Measurements from ENCODE around the gene D2HGDH. TPM values are rescaled to one million over a fixed set of nuclear protein-coding genes. Genes with fewer than 3 reads are reported as not detected.

The D2HGDH gene
- total and polyA plus RNA-seq, 4 donors: 12.2 to 45.3 (median 27.2) TPM

DNA sequence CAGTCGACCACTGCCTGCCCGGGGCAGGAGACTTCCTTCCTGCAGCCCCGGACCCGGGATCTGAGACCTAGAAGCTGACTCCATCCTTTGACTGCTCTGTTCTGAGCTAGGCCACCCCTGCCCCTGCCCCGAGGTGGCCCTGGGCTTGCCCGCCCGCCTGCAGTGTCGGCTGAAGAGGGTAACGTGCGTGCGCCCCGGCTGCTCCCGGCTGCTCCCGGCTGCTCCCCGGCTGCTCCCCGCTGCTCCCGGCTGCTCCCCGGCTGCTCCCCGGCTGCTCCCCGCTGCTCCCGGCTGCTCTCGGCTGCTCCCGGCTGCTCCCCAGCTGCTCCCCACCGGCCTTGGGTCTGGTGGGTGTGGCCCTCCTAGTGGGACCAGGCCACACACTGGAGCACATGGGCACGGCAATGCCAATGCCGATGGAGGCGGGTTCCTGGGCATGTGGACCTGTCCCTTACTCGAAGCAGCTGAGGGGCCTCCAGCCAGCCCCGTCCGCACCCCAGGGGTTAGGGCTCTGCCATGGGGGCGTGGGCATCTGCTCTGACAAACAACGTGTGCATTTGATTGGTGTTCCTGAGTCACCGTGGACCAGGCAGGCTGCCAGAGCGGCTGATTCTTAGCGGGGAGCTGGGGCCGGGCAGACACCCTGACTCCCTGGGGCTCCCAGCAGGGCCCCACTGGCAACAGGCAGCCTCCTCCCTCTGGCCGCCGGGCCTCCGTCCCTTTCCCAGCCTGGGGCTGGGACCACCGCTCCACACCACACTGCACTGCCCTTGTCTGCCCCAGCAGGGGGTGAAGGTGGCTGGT, 40.2 kb downstream of the D2HGDH start:
- no peaks in the 10 kb centered on the region for H3K36me3 ChIP-seq (ENCODE audit: control insufficient read depth in 4 of 4, insufficient read depth in 4 of 4, low read length in 4 of 4)
- H3K4me1 ChIP-seq (ENCODE audit: control insufficient read depth in 5 of 5, insufficient read depth in 5 of 5, low read length in 5 of 5): peaks cover 0 to 21% (median 3%) of the 10 kb centered on the region in 5 donors
- H3K4me3 ChIP-seq: no peak overlapping the region
- TF ChIP-seq CTCF (IDR thresholded peaks at IDR 0.05; ENCODE audit: control extremely low read depth, extremely low read depth): no peak
- WGBS, 2 donors: 62 to 66% methylated on average over 38 to 40 of the region's 40 CpGs
- no peaks in the 10 kb centered on the region for H3K9me3 ChIP-seq (ENCODE audit: control insufficient read depth in 4 of 4, insufficient read depth in 3 of 4, low read length in 3 of 4)
- H3K9ac ChIP-seq (ENCODE audit: insufficient read depth in 1 of 2, low read length in 2 of 2): no peak overlapping the region
- no peak overlapping the region for H3K27ac ChIP-seq (ENCODE audit: low read depth in 1 of 2, low read length in 1 of 2)
- DNase-seq: no peak
- H3K27me3 ChIP-seq (ENCODE audit: control insufficient read depth in 3 of 3, insufficient read depth in 3 of 3, low read length in 2 of 3): no peaks in the 10 kb centered on the region
- no peak for ATAC-seq (ENCODE audit: insufficient read depth, low FRiP score)

DNA sequence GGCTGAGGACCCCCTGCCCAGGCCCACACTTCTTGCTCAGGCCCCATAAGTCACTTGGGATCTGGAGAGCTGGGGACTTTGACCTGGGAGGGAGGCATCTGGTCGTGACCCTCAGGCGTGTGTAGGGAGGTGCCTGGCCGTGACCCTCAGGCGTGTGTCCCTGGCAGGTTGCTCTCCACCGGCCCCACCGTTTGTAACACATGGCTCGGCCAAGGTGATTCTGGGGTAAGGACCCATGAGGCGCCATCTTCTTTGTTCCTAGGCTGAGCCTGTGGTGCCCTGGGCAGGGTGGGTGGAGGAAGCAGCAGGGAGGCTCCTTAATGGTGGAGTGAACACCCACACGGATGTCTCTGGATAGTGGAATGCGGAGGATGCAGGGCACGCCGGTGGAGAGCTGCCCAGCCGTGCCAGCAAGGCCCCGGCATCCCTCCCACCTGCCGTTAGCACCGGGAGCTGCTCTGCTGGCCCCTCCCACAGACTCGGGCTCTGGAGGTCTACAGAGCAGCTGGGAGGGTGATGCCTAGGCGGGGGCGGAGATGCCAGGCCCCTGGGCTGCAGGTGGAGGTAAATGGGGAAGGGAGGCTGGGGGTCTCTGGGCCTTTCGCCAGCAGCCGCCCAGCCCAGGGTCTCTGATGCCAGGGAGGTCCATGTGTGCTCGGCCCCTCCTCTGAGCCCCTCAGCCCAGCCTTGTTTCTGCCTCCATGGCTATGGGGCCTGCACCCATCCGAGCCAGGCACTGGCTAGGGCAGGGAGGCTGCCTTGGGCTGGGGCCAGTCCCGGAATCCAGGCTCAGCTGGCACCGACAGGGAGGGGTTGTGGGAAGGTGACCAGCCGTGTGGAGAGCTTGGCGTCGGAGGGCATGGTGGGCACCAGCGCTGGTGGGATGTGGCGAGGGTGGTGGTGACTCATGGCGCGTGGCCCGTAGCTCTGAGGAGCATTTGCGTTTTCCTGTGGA, 41.1 kb downstream of the D2HGDH start:
- Histone ChIP-seq H3K27ac (ENCODE audit: low read depth in 1 of 2, low read length in 1 of 2) (no peak overlapping the region), H3K9ac (ENCODE audit: insufficient read depth in 1 of 2, low read length in 2 of 2) (no peak overlapping the region), H3K4me3 (no peak overlapping the region), H3K9me3 (ENCODE audit: control insufficient read depth in 4 of 4, insufficient read depth in 3 of 4, low read length in 3 of 4) (no peaks in the 10 kb centered on the region), H3K36me3 (ENCODE audit: control insufficient read depth in 4 of 4, insufficient read depth in 4 of 4, low read length in 4 of 4) (no peaks in the 10 kb centered on the region), H3K27me3 (ENCODE audit: control insufficient read depth in 3 of 3, insufficient read depth in 3 of 3, low read length in 2 of 3) (no peaks in the 10 kb centered on the region), H3K4me1 (ENCODE audit: control insufficient read depth in 5 of 5, insufficient read depth in 5 of 5, low read length in 5 of 5) (peaks cover 0 to 21% (median 3%) of the 10 kb centered on the region in 5 donors)
- no peak for TF ChIP-seq CTCF (IDR thresholded peaks at IDR 0.05; ENCODE audit: control extremely low read depth, extremely low read depth)
- WGBS, 2 donors: 77 to 82% methylated on average over 33 to 34 of the region's 34 CpGs
- ATAC-seq (ENCODE audit: insufficient read depth, low FRiP score) (no peak), DNase-seq (peak in 1 of 3 donors; percentile 11)

DNA sequence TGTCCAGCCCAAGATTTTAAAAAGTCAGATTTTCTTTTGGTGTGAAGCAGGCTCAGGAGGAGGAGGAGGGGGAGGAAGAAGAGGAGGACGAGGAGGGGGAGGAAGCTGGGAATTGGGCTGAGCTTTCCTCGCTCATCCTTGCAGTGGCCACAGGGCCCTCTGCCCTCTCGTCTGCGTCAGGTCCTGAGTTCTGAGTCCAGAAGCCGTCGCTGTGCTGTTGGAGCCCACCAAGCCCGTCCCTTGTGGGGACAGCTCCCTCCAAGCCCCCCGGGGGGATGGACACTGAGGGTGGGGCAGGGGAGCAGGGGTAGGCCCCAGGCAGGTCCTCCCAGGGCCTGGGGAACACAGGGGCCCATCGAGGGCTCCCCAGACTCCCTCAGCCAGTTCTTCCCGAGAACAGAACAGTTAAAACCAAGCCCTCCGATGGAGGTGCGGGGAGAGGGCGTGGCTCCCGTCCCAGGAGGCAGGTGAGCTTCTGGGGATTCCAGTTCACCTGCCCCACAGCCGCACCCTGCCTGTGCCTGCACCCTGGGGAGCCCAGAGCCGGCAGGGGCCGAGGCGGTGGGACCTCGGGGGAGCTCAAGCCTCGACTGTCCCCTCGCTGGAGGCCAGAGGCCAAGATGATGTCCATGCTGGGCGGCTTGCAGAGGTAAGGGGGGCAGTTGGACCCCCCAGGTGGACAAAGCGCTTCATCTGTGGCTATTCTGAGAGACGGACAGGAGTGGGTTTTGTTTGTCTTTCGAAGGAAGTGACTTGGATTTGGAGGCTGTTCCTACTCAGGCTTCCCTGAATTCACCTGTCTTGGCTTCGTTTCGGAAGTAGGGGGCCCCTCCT, 42.1 kb downstream of the D2HGDH start, which contains the start of gene GAL3ST2:
Gene GAL3ST2, plus strand, starts transcription at position 487 of the 834 bp plus-strand sequence. Its CDS starts 134 bp downstream, at position 621.
- 80% methylated on average over 27 of the region's 27 CpGs for WGBS, 2 donors
- no peaks in the 10 kb centered on the region for H3K36me3 ChIP-seq (ENCODE audit: control insufficient read depth in 4 of 4, insufficient read depth in 4 of 4, low read length in 4 of 4)
- H3K9me3 ChIP-seq (ENCODE audit: control insufficient read depth in 4 of 4, insufficient read depth in 3 of 4, low read length in 3 of 4): no peaks in the 10 kb centered on the region
- H3K4me3 ChIP-seq: no peak within 1 kb of the TSS
- DNase-seq (no peak), ATAC-seq (ENCODE audit: insufficient read depth, low FRiP score) (no peak)
- no peak within 1 kb of the TSS for H3K9ac ChIP-seq (ENCODE audit: insufficient read depth in 1 of 2, low read length in 2 of 2)
- TF ChIP-seq CTCF (IDR thresholded peaks at IDR 0.05; ENCODE audit: control extremely low read depth, extremely low read depth): no peak
- H3K27ac ChIP-seq (ENCODE audit: low read depth in 1 of 2, low read length in 1 of 2): no peak within 1 kb of the TSS
- H3K4me1 ChIP-seq (ENCODE audit: control insufficient read depth in 5 of 5, insufficient read depth in 5 of 5, low read length in 5 of 5): peaks cover 0 to 14% (median 0%) of the 10 kb centered on the region in 5 donors
- no peaks in the 10 kb centered on the region for H3K27me3 ChIP-seq (ENCODE audit: control insufficient read depth in 3 of 3, insufficient read depth in 3 of 3, low read length in 2 of 3)

All from lung (tissue), 12 donors.